ENCODE data around the gene ZNF236.

- no peak for TF ChIP-seq CTCF (IDR thresholded peaks at IDR 0.05)
- no peak for TF ChIP-seq EP300 (IDR thresholded peaks at IDR 0.05)
- no peak for TF ChIP-seq POLR2A (IDR thresholded peaks at IDR 0.05)
- TF ChIP-seq POLR2AphosphoS5 (IDR thresholded peaks at IDR 0.05), result peak in 1 of 3 donors; percentile 8
Measured at GRCh38 chr18:76932026-76932819, 109.9 kb downstream of the ZNF236 start.

All from stomach (tissue), 4 donors.